ENCODE measurements around the gene ASNS.
"Not testable (repeated sequence)": the region's sequence is repeated elsewhere in the genome, so short reads cannot be mapped to it uniquely, and the experiment has no call there.

The ASNS gene

GRCh38 chr7:97872025-97872669 lies at the start of gene ASNS:
TSS of gene ASNS (minus strand) at chr7:97872408. CDS start at chr7:97869156, 3,252 bp downstream.
- peak; percentile 85 for DNase-seq (ENCODE audit: low spot score)

GRCh38 chr7:97921254-97921653 lies 49.0 kb upstream of the ASNS start:
- not testable (repeated sequence) for DNase-seq (ENCODE audit: low spot score)

- DNase-seq (ENCODE audit: low spot score), result not testable (repeated sequence)
These were observed 43.1 kb upstream of the ASNS start for GRCh38 chr7:97915267-97915666.

GRCh38 chr7:97912294-97912693 lies 40.1 kb upstream of the ASNS start:
- DNase-seq (ENCODE audit: low spot score), result not testable (repeated sequence)

- not testable (repeated sequence) for DNase-seq (ENCODE audit: low spot score)
These were observed 24.7 kb upstream of the ASNS start for GRCh38 chr7:97896893-97897292.

GRCh38 chr7:97891721-97892120 lies 19.5 kb upstream of the ASNS start:
- DNase-seq (ENCODE audit: low spot score), result not testable (repeated sequence)

- not testable (repeated sequence) for DNase-seq (ENCODE audit: low spot score)
These were observed 7.3 kb upstream of the ASNS start for GRCh38 chr7:97879527-97879926.

GRCh38 chr7:97874894-97875293 lies 2.7 kb upstream of the ASNS start:
- DNase-seq (ENCODE audit: low spot score), result not testable (repeated sequence)

GRCh38 chr7:97873606-97874005 lies 1.4 kb upstream of the ASNS start:
- DNase-seq (ENCODE audit: low spot score), result no peak

GRCh38 chr7:97871659-97872024 lies 566 bp downstream of the ASNS start:
- no peak for DNase-seq (ENCODE audit: low spot score)

GRCh38 chr7:97868788-97869187 lies 3.4 kb downstream of the ASNS start:
- DNase-seq (ENCODE audit: low spot score), result no peak

GRCh38 chr7:97868314-97868713 lies 3.9 kb downstream of the ASNS start:
- DNase-seq (ENCODE audit: low spot score), result no peak

GRCh38 chr7:97865104-97865503 lies 7.1 kb downstream of the ASNS start:
- no peak for DNase-seq (ENCODE audit: low spot score)

GRCh38 chr7:97859606-97860204 lies 12.5 kb downstream of the ASNS start:
- peak; percentile 12 for DNase-seq (ENCODE audit: low spot score)

GRCh38 chr7:97858221-97858620 lies 14.0 kb downstream of the ASNS start:
- DNase-seq (ENCODE audit: low spot score), result no peak

- no peak for DNase-seq (ENCODE audit: low spot score)
These were observed 14.7 kb downstream of the ASNS start for GRCh38 chr7:97857544-97857943.

- peak; percentile 11 for DNase-seq (ENCODE audit: low spot score)
These were observed 20.5 kb downstream of the ASNS start for GRCh38 chr7:97851683-97852082.

GRCh38 chr7:97850262-97851031 lies 21.8 kb downstream of the ASNS start:
- DNase-seq (ENCODE audit: low spot score), result not testable (repeated sequence)

- DNase-seq (ENCODE audit: low spot score), result no peak
These were observed 24.4 kb downstream of the ASNS start for GRCh38 chr7:97847791-97848190.

- DNase-seq (ENCODE audit: low spot score), result no peak
These were observed 25.3 kb downstream of the ASNS start for GRCh38 chr7:97846945-97847344.

GRCh38 chr7:97845622-97846203 lies 26.5 kb downstream of the ASNS start:
- no peak for DNase-seq (ENCODE audit: low spot score)

GRCh38 chr7:97844036-97844435 lies 28.2 kb downstream of the ASNS start:
- DNase-seq (ENCODE audit: low spot score), result peak; percentile 18

Data from hepatic stellate cell (primary cell).